GM18867 (cell line): ENCODE data around the gene GSTCD.

Experiments used
- ATAC-seq: cut with Tn5 transposase; IDR thresholded peaks from one replicate; pipeline ENCODE4 v1.9.1; 2021; ENCODE audit warnings: mild to moderate bottlenecking, moderate library complexity; ENCODE audit not compliant: unreplicated experiment

The GSTCD gene

DNA sequence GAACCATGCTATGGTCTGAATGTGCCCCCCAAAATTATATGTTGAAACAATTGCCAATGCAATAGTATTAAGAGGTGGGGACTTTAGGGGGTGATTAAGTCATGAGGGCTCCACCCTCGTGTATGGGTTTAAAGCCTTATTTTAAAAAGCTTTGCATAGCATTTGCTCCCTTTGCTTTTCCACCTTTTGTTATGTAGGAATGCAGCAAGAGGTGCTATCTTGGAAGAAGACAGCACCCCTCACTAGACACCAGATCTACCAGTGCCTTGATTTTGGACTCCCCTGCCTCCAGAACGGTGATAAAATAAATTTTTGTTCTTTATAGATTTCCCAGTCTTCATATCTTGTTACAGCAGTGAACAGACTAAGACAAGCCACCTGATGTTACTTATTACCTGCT, 163.4 kb downstream of the GSTCD start:
- no peak for ATAC-seq

DNA sequence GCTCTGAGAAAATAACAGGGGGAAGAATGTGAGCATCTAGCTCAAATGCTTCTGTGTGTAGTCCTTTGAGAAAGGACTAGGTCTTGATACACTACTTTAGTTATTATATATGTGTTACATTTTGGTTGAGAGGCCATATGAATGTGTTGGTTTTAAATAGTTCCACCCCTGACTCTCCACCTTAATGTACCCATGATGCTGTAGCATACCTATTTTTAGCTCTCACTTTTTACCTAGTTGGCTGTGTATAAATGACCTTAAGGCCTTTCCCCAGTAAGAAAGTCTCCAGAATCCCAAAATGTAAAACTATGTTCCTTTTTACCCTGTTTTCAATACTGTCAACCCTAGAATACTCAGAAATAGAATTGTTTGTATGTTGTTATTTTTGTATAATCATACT, 166.6 kb downstream of the GSTCD start:
- ATAC-seq: no peak

DNA sequence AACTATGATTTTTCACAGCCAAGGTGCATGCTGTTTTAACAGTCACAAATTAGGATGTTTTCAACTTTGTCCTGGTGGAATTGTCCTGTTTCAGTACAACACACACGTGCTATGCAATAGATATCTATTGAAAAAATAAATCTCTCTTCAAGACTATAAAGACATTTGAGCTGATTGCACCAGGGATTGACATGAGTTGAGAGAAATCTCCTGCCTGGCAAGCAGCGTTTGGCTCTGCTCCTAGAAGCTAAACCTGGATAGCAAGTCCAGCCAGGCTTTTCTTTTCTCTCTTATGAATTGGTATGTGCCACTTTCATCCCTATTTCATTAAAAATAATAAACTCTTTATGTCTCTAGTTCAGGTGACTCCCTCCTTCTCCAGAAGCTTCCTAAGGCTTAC, 170.1 kb downstream of the GSTCD start:
- ATAC-seq: no peak

DNA sequence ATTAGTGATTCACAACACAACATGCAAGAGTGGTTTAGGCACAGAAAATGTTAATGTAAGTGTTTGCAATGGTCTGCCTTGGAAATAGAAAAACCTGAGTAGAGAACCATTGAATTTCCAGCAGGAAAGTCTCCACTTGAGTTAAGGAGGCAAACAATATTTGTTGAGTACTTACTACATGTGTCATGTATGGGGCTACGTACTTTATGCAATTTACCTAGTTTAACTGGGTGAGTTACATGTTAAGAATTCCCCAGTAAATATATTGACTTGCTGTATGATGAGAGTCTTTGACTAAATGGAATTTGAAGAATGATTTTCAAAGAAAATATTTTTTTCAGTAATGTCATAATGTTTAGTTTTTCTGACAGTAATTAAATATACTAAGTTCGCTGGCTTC, 178.9 kb downstream of the GSTCD start:
- ATAC-seq: no peak

DNA sequence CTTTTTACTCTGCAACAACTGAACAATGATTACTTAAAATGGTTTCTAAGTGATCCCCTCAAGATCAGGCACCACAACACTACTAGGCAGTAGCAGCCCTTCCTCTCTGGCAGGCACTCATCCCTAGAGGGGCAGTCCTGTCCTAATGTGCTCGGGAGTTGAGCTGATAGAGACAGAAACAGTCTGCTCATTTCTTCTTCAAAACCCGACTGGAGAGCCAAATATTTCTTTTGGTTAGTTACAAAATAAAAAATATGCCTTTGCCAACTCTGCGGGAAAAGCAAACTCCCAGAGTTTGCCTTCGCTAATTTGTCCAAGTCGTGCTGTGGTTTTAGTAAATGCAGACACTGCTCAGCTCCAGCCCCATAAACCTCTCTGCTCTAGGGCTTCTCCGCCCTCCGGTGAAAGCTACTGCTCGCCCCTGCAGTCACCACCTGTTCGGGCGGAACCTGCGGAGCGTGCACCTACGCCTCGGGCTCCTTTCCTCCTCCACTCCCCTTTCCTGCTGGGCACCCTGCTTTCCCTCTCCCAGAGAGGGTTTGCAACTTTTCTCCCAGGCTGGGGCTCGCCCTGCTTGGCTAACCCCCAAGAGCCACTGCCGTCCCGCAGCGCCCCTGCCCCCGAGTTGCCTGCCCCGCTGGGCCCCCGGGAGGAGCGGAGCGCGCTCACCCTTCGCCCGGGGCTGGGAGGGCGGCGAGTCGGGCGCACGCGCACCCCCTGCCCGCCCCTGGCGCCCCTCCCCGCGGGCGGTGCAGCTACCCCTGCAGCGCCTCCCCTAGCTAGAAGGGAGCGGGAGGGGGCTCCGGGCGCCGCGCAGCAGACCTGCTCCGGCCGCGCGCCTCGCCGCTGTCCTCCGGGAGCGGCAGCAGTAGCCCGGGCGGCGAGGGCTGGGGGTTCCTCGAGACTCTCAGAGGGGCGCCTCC, 186.3 kb downstream of the GSTCD start, which contains the start of gene NPNT:
NPNT (plus strand) TSS at position 812 of the 923 bp plus-strand sequence. CDS start 182 bp downstream, outside the sequence.
- ATAC-seq: no peak

DNA sequence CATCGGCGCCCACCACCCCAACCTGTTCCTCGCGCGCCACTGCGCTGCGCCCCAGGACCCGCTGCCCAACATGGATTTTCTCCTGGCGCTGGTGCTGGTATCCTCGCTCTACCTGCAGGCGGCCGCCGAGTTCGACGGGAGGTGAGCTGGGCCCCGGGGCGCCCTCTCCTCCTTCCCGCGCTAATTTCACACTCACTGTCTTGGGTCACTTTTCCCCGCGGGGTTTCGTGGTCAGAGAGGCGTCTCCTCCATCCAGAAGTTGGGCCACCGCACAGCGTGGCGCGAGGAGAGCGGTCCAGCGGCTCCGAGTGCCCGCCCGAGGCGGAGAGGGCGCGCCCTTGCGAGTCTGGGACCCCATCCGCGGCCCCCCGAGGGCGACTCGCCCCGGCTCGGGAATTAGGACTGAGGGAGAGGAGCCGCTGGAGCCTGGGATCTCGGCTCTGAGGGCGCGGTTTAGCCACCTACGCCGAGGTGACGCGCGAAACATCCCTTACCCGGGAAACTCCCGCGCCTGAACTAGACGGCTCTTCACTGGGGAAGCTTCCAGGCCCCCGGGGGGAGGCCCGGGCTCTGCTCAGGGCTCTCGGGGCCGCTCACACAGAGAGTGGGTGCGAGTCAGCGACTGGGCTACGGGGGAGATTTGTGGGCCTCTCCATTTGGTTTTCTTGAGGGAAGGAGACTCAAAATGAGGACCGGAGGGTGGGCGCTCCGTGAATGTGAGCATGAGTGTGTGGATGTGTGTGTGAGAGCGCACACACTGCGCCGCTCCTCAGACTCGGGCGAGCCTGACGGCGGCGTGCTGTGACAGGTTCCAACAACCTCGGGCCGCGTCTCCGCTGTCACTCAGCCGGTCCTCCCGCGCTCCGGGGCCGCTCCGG, 187.2 kb downstream of the GSTCD start:
- peak; percentile 60 for ATAC-seq

DNA sequence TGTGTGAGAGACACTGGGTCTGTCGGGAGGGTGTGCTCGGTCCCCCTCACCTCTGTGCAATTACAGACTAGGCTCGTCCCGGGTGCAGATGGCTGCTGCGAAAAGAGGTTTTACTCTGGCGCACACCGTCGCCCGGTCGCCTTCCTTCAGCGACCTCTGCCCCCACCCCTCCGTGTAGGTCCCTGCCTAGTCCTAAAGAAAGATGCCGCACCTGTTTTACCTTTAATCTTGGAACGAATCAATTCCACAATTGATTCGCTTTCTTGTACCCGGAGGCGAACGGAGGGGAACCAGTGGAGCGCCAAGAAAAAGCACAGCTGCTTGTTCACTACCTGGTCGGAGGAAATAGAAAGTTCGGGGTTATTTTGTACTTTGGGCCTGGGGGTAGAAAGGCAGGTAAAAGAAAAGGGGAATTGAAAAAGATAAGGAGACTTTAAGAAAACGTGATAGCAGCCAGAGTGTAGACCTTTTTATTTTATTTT, 187.9 kb downstream of the GSTCD start:
- peak; percentile 26 for ATAC-seq
